Karpas-422 (cell line): ENCODE results near the gene GRM7. TPM values are rescaled to one million over a fixed set of nuclear protein-coding genes. Genes with fewer than 3 reads are reported as not detected.

Experiments used
- DNase-seq: peaks from one replicate; pipeline ENCODE4 v3.0.0-alpha.2; 2015
- H2AFZ ChIP-seq: fragments of 200-600 bp; sonication (generic); 2 replicates; pipeline ENCODE4 v1.6.1; 2014; ENCODE audit warnings: antibody characterized with exemption, low read length, mixed read lengths
- H3K27ac ChIP-seq: fragments of 200-600 bp; sonication (generic); 2 replicates; pipeline ENCODE4 v1.5.1; 2014; ENCODE audit warnings: mild to moderate bottlenecking, low read length, moderate library complexity
- H3K27me3 ChIP-seq: fragments of 200-600 bp; sonication (generic); 2 replicates; pipeline ENCODE4 v1.6.1; 2014; ENCODE audit warnings: low read length, mixed read lengths
- H3K36me3 ChIP-seq: fragments of 200-600 bp; sonication (generic); 2 replicates; pipeline ENCODE4 v1.6.1; 2014; ENCODE audit warnings: low read length, mixed read lengths; ENCODE audit not compliant: insufficient read depth
- H3K4me1 ChIP-seq: fragments of 200-600 bp; sonication (generic); 2 replicates; pipeline ENCODE4 v1.6.1; 2014; ENCODE audit warnings: mild to moderate bottlenecking, low read length, mixed read lengths
- H3K4me2 ChIP-seq: fragments of 200-600 bp; sonication (generic); 2 replicates; pipeline ENCODE4 v1.6.1; 2014; ENCODE audit warnings: low read length, low read depth, mild to moderate bottlenecking; ENCODE audit not compliant: poor library complexity, severe bottlenecking
- H3K4me3 ChIP-seq: fragments of 200-600 bp; sonication (generic); 2 replicates; pipeline ENCODE4 v1.5.1; 2014; ENCODE audit warnings: mild to moderate bottlenecking, antibody characterized with exemption, low read length, mixed read lengths
- H3K79me2 ChIP-seq: fragments of 200-600 bp; sonication (generic); 2 replicates; pipeline ENCODE4 v1.6.1; 2014; ENCODE audit warnings: mild to moderate bottlenecking, low read length, mixed read lengths
- H3K9ac ChIP-seq: fragments of 200-600 bp; sonication (generic); 2 replicates; pipeline ENCODE4 v1.6.0; 2014; ENCODE audit warnings: low read length
- H3K9me2 ChIP-seq: fragments of 200-600 bp; sonication (generic), shearing (Covaris generic); replicated peaks from 2 replicates; pipeline ENCODE4 v1.6.0; 2014; ENCODE audit warnings: mild to moderate bottlenecking, low read length, moderate library complexity; ENCODE audit not compliant: insufficient read depth
- H3K9me3 ChIP-seq: fragments of 300-700, 200-600 bp; sonication (generic); 2 replicates; pipeline ENCODE4 v1.6.1; 2014; ENCODE audit warnings: low read length, mixed read lengths
- H4K20me1 ChIP-seq: fragments of 200-600 bp; sonication (generic); 2 replicates; pipeline ENCODE4 v1.6.1; 2014; ENCODE audit warnings: mild to moderate bottlenecking, antibody characterized with exemption, low read length, low read depth; ENCODE audit not compliant: insufficient read depth
- total RNA-seq: library from RNA; depleted of rRNA; stranded (reverse); fragments of >200 nt; shearing (Covaris generic); gene quantifications from 2 replicates; pipeline ENCODE4 v1.2.3, GENCODE V29; 2014; ENCODE audit warnings: low replicate concordance

Gene GRM7
- total RNA-seq, 1 experiment from 2014 or later, result not detected

DNA sequence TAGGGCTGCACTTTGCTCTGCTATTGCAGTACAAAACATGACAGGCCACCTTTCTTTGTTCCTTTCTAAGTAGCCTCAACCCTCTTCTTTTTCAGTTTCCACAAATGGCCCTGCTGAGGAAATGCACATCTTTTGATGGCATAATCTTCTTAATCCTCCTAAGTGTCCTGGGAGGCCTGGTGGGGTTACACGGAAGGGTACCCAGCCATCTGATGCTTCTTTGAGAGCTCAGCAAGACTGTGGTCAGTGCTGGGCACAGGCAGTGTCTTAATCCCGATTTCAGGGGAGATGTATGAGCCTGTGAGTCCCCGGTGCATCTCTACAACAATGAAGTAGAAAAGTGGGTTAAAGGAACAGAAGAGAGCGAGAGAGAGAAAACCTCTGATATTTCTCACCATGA is 404.8 kb downstream of the GRM7 start:
- Histone ChIP-seq H3K4me1 (no peaks in the 10 kb centered on the region), H3K4me3 (no peak overlapping the region), H3K4me2 (no peak overlapping the region), H3K9ac (no peak overlapping the region), H3K27ac (no peak overlapping the region), H3K79me2 (no peaks in the 10 kb centered on the region), H3K27me3 (no peaks in the 10 kb centered on the region), H3K9me3 (peaks cover 5% of the 10 kb centered on the region; the same call in 1 of the 2 replicates), H2AFZ (no peak overlapping the region), H3K9me2 (no peaks in the 10 kb centered on the region), H4K20me1 (no peaks in the 10 kb centered on the region), H3K36me3 (no peaks in the 10 kb centered on the region)
- no peak for DNase-seq

GRCh38 chr3:7266551-7266950 is 405.6 kb downstream of the GRM7 start:
- no peak overlapping the region for H3K9ac ChIP-seq
- no peaks in the 10 kb centered on the region for H3K4me1 ChIP-seq
- DNase-seq, result no peak
- H3K9me2 ChIP-seq, result no peaks in the 10 kb centered on the region
- H3K79me2 ChIP-seq, result no peaks in the 10 kb centered on the region
- H3K27ac ChIP-seq, result no peak overlapping the region
- no peaks in the 10 kb centered on the region for H3K36me3 ChIP-seq
- H3K4me3 ChIP-seq, result no peak overlapping the region
- H3K4me2 ChIP-seq, result no peak overlapping the region
- no peaks in the 10 kb centered on the region for H3K27me3 ChIP-seq
- H2AFZ ChIP-seq, result no peak overlapping the region
- H3K9me3 ChIP-seq, result peaks cover 5% of the 10 kb centered on the region; the same call in 1 of the 2 replicates
- no peaks in the 10 kb centered on the region for H4K20me1 ChIP-seq

- Histone ChIP-seq H3K9ac (no peak overlapping the region), H3K4me1 (no peaks in the 10 kb centered on the region), H3K9me3 (peaks cover 9% of the 10 kb centered on the region; the same call in 1 of the 2 replicates), H3K4me3 (no peak overlapping the region), H3K36me3 (no peaks in the 10 kb centered on the region), H3K79me2 (no peaks in the 10 kb centered on the region), H3K4me2 (no peak overlapping the region), H3K27ac (no peak overlapping the region), H2AFZ (no peak overlapping the region), H3K9me2 (no peaks in the 10 kb centered on the region), H4K20me1 (no peaks in the 10 kb centered on the region), H3K27me3 (no peaks in the 10 kb centered on the region)
- no peak for DNase-seq
Observed at GRCh38 chr3:7270731-7271130, 409.8 kb downstream of the GRM7 start.

DNA sequence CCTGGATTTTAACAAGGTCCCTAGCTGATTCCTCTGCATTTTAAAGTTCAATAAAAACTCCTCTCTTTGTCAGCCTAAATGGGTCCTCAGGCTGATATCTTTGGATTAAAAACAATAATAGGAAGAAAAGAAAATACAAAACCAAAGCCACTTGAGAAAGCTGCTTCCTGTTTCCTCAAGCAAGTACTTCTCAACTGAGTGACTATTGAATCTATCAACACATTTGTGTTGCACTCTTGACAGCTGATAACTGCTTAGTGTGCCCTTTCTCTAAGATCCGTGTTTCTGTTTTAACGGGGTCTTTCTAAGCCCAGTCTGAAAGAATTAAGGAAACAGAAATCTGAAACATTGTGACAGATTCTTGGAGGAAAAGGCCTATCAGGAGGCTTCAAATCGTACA is 410.7 kb downstream of the GRM7 start:
- H3K79me2 ChIP-seq, result no peaks in the 10 kb centered on the region
- peaks cover 9% of the 10 kb centered on the region; the same call in 1 of the 2 replicates for H3K9me3 ChIP-seq
- no peaks in the 10 kb centered on the region for H3K36me3 ChIP-seq
- no peaks in the 10 kb centered on the region for H3K27me3 ChIP-seq
- no peak for DNase-seq
- no peak overlapping the region for H3K27ac ChIP-seq
- H2AFZ ChIP-seq, result no peak overlapping the region
- no peaks in the 10 kb centered on the region for H4K20me1 ChIP-seq
- H3K4me1 ChIP-seq, result no peaks in the 10 kb centered on the region
- H3K4me2 ChIP-seq, result no peak overlapping the region
- no peaks in the 10 kb centered on the region for H3K9me2 ChIP-seq
- no peak overlapping the region for H3K4me3 ChIP-seq
- no peak overlapping the region for H3K9ac ChIP-seq

- no peaks in the 10 kb centered on the region for H3K27me3 ChIP-seq
- H3K4me3 ChIP-seq, result no peak overlapping the region
- H3K9me3 ChIP-seq, result peaks cover 6% of the 10 kb centered on the region; the same call in 1 of the 2 replicates
- no peak overlapping the region for H3K9ac ChIP-seq
- no peak for DNase-seq
- H3K27ac ChIP-seq, result no peak overlapping the region
- H3K36me3 ChIP-seq, result no peaks in the 10 kb centered on the region
- H3K79me2 ChIP-seq, result no peaks in the 10 kb centered on the region
- no peak overlapping the region for H3K4me2 ChIP-seq
- H3K4me1 ChIP-seq, result no peaks in the 10 kb centered on the region
- no peaks in the 10 kb centered on the region for H3K9me2 ChIP-seq
- H2AFZ ChIP-seq, result no peak overlapping the region
- H4K20me1 ChIP-seq, result no peaks in the 10 kb centered on the region
Observed at GRCh38 chr3:7272203-7272602, 411.3 kb downstream of the GRM7 start.

DNA sequence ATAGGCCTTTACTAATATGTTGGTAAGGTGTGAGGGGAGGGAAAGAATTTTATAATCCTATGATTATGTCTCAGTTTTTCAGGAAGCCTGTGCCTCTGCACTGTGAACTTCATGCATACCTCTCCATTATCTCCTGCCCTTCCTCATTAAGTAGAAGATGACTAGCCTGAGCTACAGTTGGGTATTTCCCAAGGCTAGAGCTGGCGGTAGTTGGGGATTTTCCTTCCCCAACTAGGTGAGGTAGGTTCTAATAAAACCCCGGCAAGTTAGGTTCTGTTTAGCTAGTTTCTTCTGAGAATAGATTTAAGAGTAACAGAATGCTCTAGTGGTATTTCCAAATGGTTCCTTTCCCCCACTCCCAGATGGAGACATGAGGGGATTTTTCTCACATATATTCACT is 414.5 kb downstream of the GRM7 start:
- Histone ChIP-seq H3K27ac (no peak overlapping the region), H3K4me2 (no peak overlapping the region), H3K79me2 (no peaks in the 10 kb centered on the region), H4K20me1 (no peaks in the 10 kb centered on the region), H3K9ac (no peak overlapping the region), H3K9me3 (peaks cover 6% of the 10 kb centered on the region; the same call in 1 of the 2 replicates), H3K36me3 (no peaks in the 10 kb centered on the region), H3K4me3 (no peak overlapping the region), H3K9me2 (0 out of 2 replicates have a peak, but pooled peaks cover 3% of the 10 kb centered on the region), H2AFZ (no peak overlapping the region), H3K27me3 (no peaks in the 10 kb centered on the region), H3K4me1 (no peaks in the 10 kb centered on the region)
- no peak for DNase-seq

DNA sequence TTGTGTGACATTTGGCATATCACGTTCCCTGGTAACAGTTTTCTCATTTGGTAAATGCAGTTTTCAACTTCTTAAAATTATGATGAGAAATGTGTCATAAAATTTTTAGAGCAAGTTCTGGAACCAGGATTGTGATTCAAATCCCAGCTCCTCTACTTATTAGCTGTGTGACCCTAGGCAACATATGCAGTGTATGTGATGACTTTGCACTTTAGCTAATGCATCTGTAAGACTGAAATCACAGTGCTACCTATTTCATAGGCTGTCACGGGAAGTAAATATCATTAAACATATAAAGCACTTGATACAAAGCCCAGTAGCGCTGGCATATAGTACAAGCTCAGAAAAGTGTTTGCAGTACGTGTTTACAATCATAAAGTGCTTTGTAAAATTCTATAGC is 419.4 kb downstream of the GRM7 start:
- no peak overlapping the region for H3K4me2 ChIP-seq

GRCh38 chr3:7282988-7283387 is 422.1 kb downstream of the GRM7 start:
- Histone ChIP-seq H3K9me3 (no peaks in the 10 kb centered on the region), H2AFZ (no peak overlapping the region), H3K9ac (no peak overlapping the region), H3K9me2 (0 out of 2 replicates have a peak, but pooled peaks cover 3% of the 10 kb centered on the region), H3K4me2 (no peak overlapping the region), H3K4me3 (no peak overlapping the region), H4K20me1 (no peaks in the 10 kb centered on the region), H3K4me1 (no peaks in the 10 kb centered on the region), H3K27ac (no peak overlapping the region), H3K36me3 (no peaks in the 10 kb centered on the region), H3K27me3 (no peaks in the 10 kb centered on the region), H3K79me2 (no peaks in the 10 kb centered on the region)
- no peak for DNase-seq

More for the DNA sequence above, 419.4 kb downstream of the GRM7 start:
- no peaks in the 10 kb centered on the region for H3K36me3 ChIP-seq
- no peaks in the 10 kb centered on the region for H4K20me1 ChIP-seq
- no peaks in the 10 kb centered on the region for H3K4me1 ChIP-seq
- H3K9me2 ChIP-seq, result 0 out of 2 replicates have a peak, but pooled peaks cover 3% of the 10 kb centered on the region
- H3K4me3 ChIP-seq, result no peak overlapping the region
- H3K27ac ChIP-seq, result no peak overlapping the region
- DNase-seq, result no peak
- no peak overlapping the region for H2AFZ ChIP-seq
- H3K9ac ChIP-seq, result no peak overlapping the region
- no peaks in the 10 kb centered on the region for H3K79me2 ChIP-seq
- H3K27me3 ChIP-seq, result no peaks in the 10 kb centered on the region
- H3K9me3 ChIP-seq, result no peaks in the 10 kb centered on the region
